Ectodermal cell (in vitro differentiated cells): ENCODE measurements around the gene GMPS.
A peak's percentile ranks its signal among the peaks of the same experiment; 100 is the strongest.
"Not testable (repeated sequence)": the region's sequence is repeated elsewhere in the genome, so short reads cannot be mapped to it uniquely, and the experiment has no call there.

Experiments
- H3K27ac ChIP-seq: 2 replicates; pipeline ENCODE4 v1.7.0; 2013; ENCODE audit warnings: mild to moderate bottlenecking, low read depth, low read length; ENCODE audit not compliant: insufficient read depth, poor library complexity, severe bottlenecking
- H3K27me3 ChIP-seq: 2 replicates; pipeline ENCODE4 v1.7.0; 2013; ENCODE audit warnings: mild to moderate bottlenecking, low read length; ENCODE audit not compliant: insufficient read depth, control insufficient read depth, poor library complexity, severe bottlenecking
- H3K36me3 ChIP-seq: one replicate; pipeline ENCODE4 v1.7.0; 2013; ENCODE audit warnings: low read length; ENCODE audit not compliant: control insufficient read depth, insufficient read depth
- H3K4me1 ChIP-seq: one replicate; pipeline ENCODE4 v1.7.0; 2013; ENCODE audit warnings: low read length; ENCODE audit not compliant: control insufficient read depth, insufficient read depth
- H3K4me3 ChIP-seq: 2 replicates; pipeline ENCODE4 v1.7.0; 2013; ENCODE audit warnings: low read depth, low read length, control low read depth; ENCODE audit not compliant: insufficient read depth
- H3K9me3 ChIP-seq: 2 replicates; pipeline ENCODE4 v1.7.0; 2013; ENCODE audit warnings: mild to moderate bottlenecking, low read length, moderate library complexity; ENCODE audit not compliant: control insufficient read depth
- WGBS, 2 experiments: methylation state at CpG; one replicate each; pipeline ENCODE4 v1.1.7; 2013; ENCODE audit warnings: missing lambda C conversion rate in 2 of 2; 5-methylcytosine and 5-hydroxymethylcytosine counted together

The GMPS gene

DNA sequence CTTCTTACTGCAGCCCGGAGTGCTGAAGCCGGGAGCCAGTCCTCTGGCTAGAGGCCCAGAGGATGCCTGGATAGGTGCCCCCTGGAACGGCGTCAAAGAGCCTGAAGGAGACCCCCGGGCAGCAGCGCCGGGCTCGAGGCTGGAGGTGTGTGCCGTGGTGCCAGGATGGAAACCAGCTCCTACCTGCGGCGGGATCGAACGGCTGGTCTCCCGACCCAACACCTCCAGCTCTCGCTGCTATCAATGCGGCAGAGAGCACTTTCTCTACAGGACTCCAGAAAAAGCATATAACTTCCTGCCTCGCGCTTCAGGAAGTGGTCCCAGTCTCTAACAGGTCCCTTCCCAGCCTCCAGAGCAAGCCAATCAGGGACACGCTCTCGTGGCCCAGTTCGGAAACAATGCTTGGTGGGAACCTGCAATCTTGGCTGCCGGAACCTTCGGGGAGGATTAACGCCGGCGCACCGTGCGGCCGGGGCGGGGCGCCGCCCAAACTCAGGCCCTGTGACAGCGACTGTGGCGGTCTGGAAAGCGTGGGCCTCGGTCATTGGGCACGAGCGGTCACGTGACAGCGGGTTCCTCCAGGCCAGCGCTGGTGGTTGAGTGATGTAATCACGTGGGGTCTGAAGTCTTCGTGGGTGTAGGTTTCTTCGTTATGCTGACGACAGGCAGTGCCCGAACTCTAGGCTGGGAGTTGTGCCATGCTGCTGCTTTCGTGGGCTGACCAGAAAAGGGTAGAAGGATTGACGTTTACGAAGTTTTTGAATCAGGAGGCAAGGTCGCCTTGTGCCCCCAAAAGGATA lies 16.1 kb upstream of the GMPS start, which contains the start of gene SLC33A1:
SLC33A1 (minus strand) TSS at position 287 of the 800 bp plus-strand sequence. CDS start 430 bp downstream, outside the sequence.
- Histone ChIP-seq H3K9me3 (no peaks in the 10 kb centered on the region), H3K27me3 (no peaks in the 10 kb centered on the region), H3K4me3 (peak within 1 kb of the TSS; percentile 91), H3K36me3 (no peaks in the 10 kb centered on the region), H3K4me1 (peaks cover 4% of the 10 kb centered on the region), H3K27ac (peak within 1 kb of the TSS; percentile 60)
- WGBS, 2 experiments, result 4 to 5% methylated on average over 50 of the region's 50 CpGs

- 59 to 79% methylated on average over 2 of the region's 2 CpGs for WGBS, 2 experiments
- H3K4me3 ChIP-seq, result no peak overlapping the region
Measured at GRCh38 chr3:155859859-155860258, 10.6 kb upstream of the GMPS start.

GRCh38 chr3:155860424-155860823 lies 10.0 kb upstream of the GMPS start:
- H3K4me1 ChIP-seq, H3K4me3 ChIP-seq, H3K36me3 ChIP-seq, H3K27ac ChIP-seq, H3K27me3 ChIP-seq, H3K9me3 ChIP-seq: not testable (repeated sequence)
- 91% methylated on average over 5 of the region's 5 CpGs for WGBS, 2 experiments

More at GRCh38 chr3:155859859-155860258, 10.6 kb upstream of the GMPS start:
- H3K9me3 ChIP-seq, result no peaks in the 10 kb centered on the region
- no peaks in the 10 kb centered on the region for H3K27me3 ChIP-seq
- no peaks in the 10 kb centered on the region for H3K4me1 ChIP-seq
- no peak overlapping the region for H3K27ac ChIP-seq
- no peaks in the 10 kb centered on the region for H3K36me3 ChIP-seq

GRCh38 chr3:155861476-155862183 lies 8.8 kb upstream of the GMPS start:
- no peaks in the 10 kb centered on the region for H3K4me1 ChIP-seq
- 78 to 100% methylated on average over 1 to 2 of the region's 2 CpGs for WGBS, 2 experiments
- no peak overlapping the region for H3K4me3 ChIP-seq
- no peaks in the 10 kb centered on the region for H3K9me3 ChIP-seq
- no peak overlapping the region for H3K27ac ChIP-seq
- no peaks in the 10 kb centered on the region for H3K27me3 ChIP-seq
- H3K36me3 ChIP-seq, result no peaks in the 10 kb centered on the region

DNA sequence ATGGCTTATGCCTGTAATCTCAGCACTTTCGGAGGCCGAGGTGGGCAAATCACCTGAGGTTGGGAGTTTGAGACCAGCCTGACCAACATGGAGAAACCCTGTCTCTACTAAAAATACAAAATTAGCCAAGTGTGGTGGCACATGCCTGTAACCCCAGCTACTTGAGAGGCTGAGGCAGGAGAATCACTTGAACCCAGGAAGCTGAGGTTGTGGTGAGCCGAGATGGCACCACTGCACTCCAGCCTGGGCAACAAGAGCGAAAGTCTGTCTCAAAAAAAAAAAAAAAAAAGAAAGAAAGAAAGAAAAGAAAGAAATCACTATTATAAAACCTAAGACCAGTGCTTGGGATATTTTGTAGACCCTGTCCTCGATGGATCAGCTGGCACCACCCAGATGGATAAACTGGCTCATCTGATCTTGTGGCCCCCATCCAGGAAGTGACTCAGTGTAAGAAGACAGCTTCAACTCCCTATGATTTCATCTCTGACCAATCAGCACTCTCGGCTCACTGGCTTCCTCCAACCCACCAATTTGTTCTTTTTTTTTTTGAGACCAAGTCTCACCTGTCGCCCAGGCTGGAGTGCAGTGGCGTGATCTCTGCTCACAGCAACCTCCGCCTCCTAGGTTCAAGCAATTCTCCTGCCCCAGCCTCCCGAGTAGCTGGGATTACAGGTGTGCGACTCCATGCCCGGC lies 8.0 kb upstream of the GMPS start:
- not testable (repeated sequence) for H3K4me3 ChIP-seq, H3K9me3 ChIP-seq, H3K27me3 ChIP-seq, H3K27ac ChIP-seq, H3K4me1 ChIP-seq, H3K36me3 ChIP-seq
- 89 to 93% methylated on average over 11 to 12 of the region's 12 CpGs for WGBS, 2 experiments

DNA sequence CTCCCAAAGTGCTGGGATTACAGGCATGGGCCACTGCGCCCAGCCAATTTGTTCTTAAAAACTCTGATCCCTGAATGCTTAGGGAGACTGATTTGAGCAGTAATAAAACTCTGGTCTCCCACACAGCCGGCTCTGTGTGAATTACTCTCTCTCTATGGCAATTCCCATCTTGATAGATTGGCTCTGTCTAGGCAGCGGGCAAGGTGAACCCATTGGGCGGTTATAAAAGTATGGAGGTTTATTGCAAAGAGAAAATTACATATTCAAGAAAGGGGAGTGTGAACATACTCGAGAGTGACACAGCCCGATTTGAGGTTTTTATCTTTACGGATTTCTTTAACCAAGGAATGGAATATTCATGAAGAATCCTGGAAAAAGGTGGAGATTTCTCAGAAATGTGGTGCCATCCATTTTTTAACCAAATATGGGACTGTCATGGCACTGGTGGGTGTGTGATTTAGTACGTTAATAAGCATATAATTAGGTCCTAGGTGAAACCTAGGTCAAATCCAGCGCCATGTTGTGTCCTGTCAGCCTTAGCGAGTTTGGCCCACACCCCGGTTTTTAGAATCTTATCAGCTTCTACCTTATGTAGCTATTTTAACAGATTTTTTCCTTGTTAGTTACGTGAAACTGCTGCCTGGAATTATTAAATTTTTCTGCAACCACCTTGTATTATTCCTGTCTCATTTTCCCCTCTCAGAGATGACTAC lies 7.2 kb upstream of the GMPS start:
- H3K27ac ChIP-seq, result no peak overlapping the region
- no peaks in the 10 kb centered on the region for H3K36me3 ChIP-seq
- no peaks in the 10 kb centered on the region for H3K9me3 ChIP-seq
- no peaks in the 10 kb centered on the region for H3K4me1 ChIP-seq
- H3K4me3 ChIP-seq, result no peak overlapping the region
- H3K27me3 ChIP-seq, result no peaks in the 10 kb centered on the region
- 87% methylated on average over 12 of the region's 12 CpGs for WGBS, 2 experiments

DNA sequence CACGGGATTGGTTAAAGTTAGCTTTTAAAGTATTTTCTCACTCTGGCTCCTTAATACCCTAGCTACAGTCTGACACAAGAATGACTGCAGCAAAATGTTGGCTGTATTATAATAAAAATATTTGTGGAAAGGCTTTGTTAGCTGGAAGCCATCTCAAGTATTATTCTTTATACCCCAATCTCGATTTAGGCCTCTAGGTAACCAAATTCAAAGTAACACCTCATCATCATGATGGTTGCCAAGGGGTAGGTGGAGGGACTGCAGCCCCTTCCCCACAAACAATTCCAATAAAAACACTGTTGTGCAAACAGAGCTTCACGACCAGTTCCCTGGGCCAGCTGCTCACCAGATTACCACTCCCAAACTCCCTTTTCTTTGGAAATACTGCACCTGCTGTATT lies 759 bp upstream of the GMPS start:
- H3K4me1 ChIP-seq, result peaks cover 7% of the 10 kb centered on the region
- WGBS, 2 experiments, result 59 to 64% methylated on average over 3 of the region's 3 CpGs
- no peaks in the 10 kb centered on the region for H3K9me3 ChIP-seq
- no peaks in the 10 kb centered on the region for H3K27me3 ChIP-seq
- H3K36me3 ChIP-seq, result no peaks in the 10 kb centered on the region
- peak overlapping the region; percentile 84 for H3K27ac ChIP-seq
- peak overlapping the region; percentile 31 for H3K4me3 ChIP-seq

DNA sequence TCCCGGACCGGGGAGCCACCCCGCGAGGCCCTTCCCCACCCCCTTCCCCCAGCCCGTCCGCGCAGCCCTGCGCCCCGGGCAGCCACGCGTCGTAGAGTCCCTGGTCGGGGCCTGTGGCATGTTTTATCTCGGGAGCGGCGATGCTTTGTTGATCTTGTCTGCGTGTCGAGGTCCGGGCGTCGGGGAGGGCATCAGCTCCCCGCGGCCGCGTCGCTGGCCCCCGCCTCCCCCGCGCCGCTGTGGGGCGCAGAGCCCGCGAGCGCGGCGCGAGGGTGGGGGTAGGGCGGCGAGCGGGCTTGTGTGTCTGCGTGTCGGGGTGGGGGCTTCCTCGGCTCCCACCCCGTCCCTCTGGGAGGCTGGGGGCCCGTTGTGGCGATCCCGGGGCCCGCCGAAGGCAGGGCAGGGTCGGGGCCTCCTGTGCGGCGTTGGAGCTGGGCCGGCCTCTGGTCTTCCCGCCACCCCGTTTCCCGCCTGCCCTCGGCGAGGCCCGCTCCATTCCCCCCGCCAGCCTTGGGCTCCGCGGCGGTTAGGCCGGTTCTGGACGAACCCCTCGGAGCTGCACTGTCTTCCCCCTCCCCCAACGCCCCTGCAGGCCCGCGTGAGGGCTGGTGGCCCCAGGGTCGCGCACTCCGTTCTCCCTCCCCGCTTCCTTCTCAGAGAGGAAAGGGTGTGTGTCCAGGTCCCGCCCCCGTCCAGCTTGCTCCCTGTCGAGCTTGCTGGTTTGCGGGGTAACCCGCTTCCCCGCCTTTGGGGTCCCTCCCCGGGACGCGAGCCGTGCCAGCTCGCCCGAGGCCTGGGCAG lies 695 bp downstream of the GMPS start:
- Histone ChIP-seq H3K4me1 (peaks cover 7% of the 10 kb centered on the region), H3K9me3 (no peaks in the 10 kb centered on the region), H3K4me3 (peak overlapping the region; percentile 89), H3K36me3 (no peaks in the 10 kb centered on the region), H3K27me3 (no peaks in the 10 kb centered on the region), H3K27ac (peak overlapping the region; percentile 89)
- 0% methylated on average over 85 of the region's 85 CpGs for WGBS, 2 experiments

- Histone ChIP-seq H3K27me3 (no peaks in the 10 kb centered on the region), H3K4me3 (peak overlapping the region; percentile 89), H3K36me3 (no peaks in the 10 kb centered on the region), H3K9me3 (no peaks in the 10 kb centered on the region), H3K4me1 (peaks cover 7% of the 10 kb centered on the region), H3K27ac (peak overlapping the region; percentile 89)
- 0 to 1% methylated on average over 18 to 19 of the region's 19 CpGs for WGBS, 2 experiments
Measured at GRCh38 chr3:155871746-155872158, 1.3 kb downstream of the GMPS start.
